Endodermal cell (in vitro differentiated cells): Measurements from ENCODE around the gene MNS1. TPM values are rescaled to one million over a fixed set of nuclear protein-coding genes. Genes with fewer than 3 reads are reported as not detected.
"Not testable (repeated sequence)": the region's sequence is repeated elsewhere in the genome, so short reads cannot be mapped to it uniquely, and the experiment has no call there.

Experiments used
- DNase-seq: peaks from one replicate; pipeline ENCODE4 v3.0.0-alpha.2; 2017
- H3K27ac ChIP-seq: 2 replicates; pipeline ENCODE4 v1.5.1; 2013; ENCODE audit warnings: mild to moderate bottlenecking, low read depth, low read length, moderate library complexity
- H3K27me3 ChIP-seq: 2 replicates; pipeline ENCODE4 v1.6.1; 2013; ENCODE audit warnings: mild to moderate bottlenecking, low read length, moderate library complexity; ENCODE audit not compliant: insufficient read depth, control insufficient read depth, poor library complexity, severe bottlenecking
- H3K36me3 ChIP-seq: 2 replicates; pipeline ENCODE4 v1.7.0; 2013; ENCODE audit warnings: mild to moderate bottlenecking, low read length, moderate library complexity; ENCODE audit not compliant: control insufficient read depth, insufficient read depth
- H3K4me1 ChIP-seq: one replicate; pipeline ENCODE4 v1.7.0; 2013; ENCODE audit warnings: low read length; ENCODE audit not compliant: control insufficient read depth, insufficient read depth
- H3K4me3 ChIP-seq: 2 replicates; pipeline ENCODE4 v1.5.1; 2013; ENCODE audit warnings: mild to moderate bottlenecking, low read length, moderate library complexity
- H3K9ac ChIP-seq: 2 replicates; pipeline ENCODE4 v1.6.1; 2013; ENCODE audit warnings: mild to moderate bottlenecking, low read length, moderate library complexity; ENCODE audit not compliant: poor library complexity, severe bottlenecking; ENCODE audit errors: extremely low read depth
- H3K9me3 ChIP-seq: 2 replicates; pipeline ENCODE4 v1.6.1; 2013; ENCODE audit warnings: mild to moderate bottlenecking, low read length, moderate library complexity; ENCODE audit not compliant: control insufficient read depth
- H3K27ac Mint-ChIP-seq: 2 replicates; pipeline ENCODE4 v1.8.0; 2020; ENCODE audit warnings: mixed read lengths
- H3K27me3 Mint-ChIP-seq: 2 replicates; pipeline ENCODE4 v1.8.0; 2021; ENCODE audit warnings: mild to moderate bottlenecking, mixed read lengths; ENCODE audit not compliant: insufficient read depth
- H3K36me3 Mint-ChIP-seq: 2 replicates; pipeline ENCODE4 v1.8.0; 2020; ENCODE audit warnings: low read depth, mixed read lengths
- H3K4me1 Mint-ChIP-seq: 2 replicates; pipeline ENCODE4 v1.8.0; 2020; ENCODE audit warnings: mixed read lengths
- H3K4me3 Mint-ChIP-seq: 2 replicates; pipeline ENCODE4 v1.8.0; 2020; ENCODE audit warnings: mild to moderate bottlenecking, moderate library complexity, mixed read lengths
- H3K9me3 Mint-ChIP-seq: 2 replicates; pipeline ENCODE4 v1.8.0; 2020; ENCODE audit warnings: mild to moderate bottlenecking, mixed read lengths
- CTCF ChIP-seq: fragments of 200-600 bp; sonication (generic); conservative IDR thresholded peaks from 2 replicates; pipeline ENCODE4 v1.5.0; 2021; ENCODE audit warnings: antibody characterized with exemption, mild to moderate bottlenecking
- WGBS, 2 experiments: methylation state at CpG; one replicate each; pipeline versions ENCODE4 v1.1.5 to v1.1.7; 2013; ENCODE audit warnings: missing lambda C conversion rate in 2 of 2, mixed read lengths in 1 of 2; ENCODE audit not compliant: insufficient coverage in 1 of 2, insufficient read length in 1 of 2; 5-methylcytosine and 5-hydroxymethylcytosine counted together
- total RNA-seq, 2 donors: library from RNA; stranded (reverse); fragmentation: NEBNext Ultra II Directional in 1 of 2; extraction: Animal tissue kit (Norgen Biotek cat#: 25700) in 1 of 2; gene quantifications; 2 replicates in 1 of 2; 3 replicates in 1 of 2; pipeline ENCODE4 v1.2.1, GENCODE V29; 2021

The MNS1 gene
- total RNA-seq, 2 donors from 2014 or later, result 0.27 to 4.5 TPM

DNA sequence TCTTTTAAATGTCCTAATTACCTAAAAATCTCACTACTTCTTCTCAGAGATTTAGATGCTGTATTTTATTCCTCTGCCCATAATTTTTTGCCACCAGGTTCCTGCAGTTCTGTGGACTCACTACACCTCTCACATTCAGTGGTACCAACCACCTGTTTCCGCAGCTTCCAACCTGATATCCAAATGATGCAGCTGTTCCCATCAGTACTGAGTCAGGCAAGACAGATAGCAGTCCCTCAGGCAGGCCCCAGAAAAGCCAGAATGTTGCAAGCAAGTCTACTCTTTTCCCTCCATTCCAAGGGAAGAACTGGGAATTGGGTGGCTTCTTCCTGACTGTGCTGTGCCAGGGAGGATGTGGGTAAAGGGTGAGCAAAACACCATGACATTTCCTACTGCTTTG is 39.0 kb downstream of the MNS1 start:
- Histone ChIP-seq H3K9me3 (no peaks in the 10 kb centered on the region), H3K36me3 (no peaks in the 10 kb centered on the region), H3K27ac (no peak overlapping the region), H3K27me3 (peaks cover 10% of the 10 kb centered on the region), H3K9ac (no peak overlapping the region), H3K4me3 (no peak overlapping the region), H3K4me1 (no peaks in the 10 kb centered on the region)
- Mint-ChIP-seq H3K9me3 (peaks cover 2% of the 10 kb centered on the region), H3K4me1 (no peaks in the 10 kb centered on the region), H3K27ac (no peak overlapping the region), H3K27me3 (peaks cover 8% of the 10 kb centered on the region), H3K4me3 (no peak overlapping the region), H3K36me3 (peaks cover 2% of the 10 kb centered on the region)
- no peak for TF ChIP-seq CTCF
- DNase-seq, result no peak
- 100% methylated on average over 1 of the region's 1 CpG for WGBS, 2 experiments

- DNase-seq, result no peak
- no peak overlapping the region for H3K9ac ChIP-seq
- peaks cover 8% of the 10 kb centered on the region for H3K27me3 Mint-ChIP-seq
- H3K36me3 ChIP-seq, result no peaks in the 10 kb centered on the region
- no peaks in the 10 kb centered on the region for H3K4me1 ChIP-seq
- H3K4me3 Mint-ChIP-seq, result no peak overlapping the region
- no peaks in the 10 kb centered on the region for H3K4me1 Mint-ChIP-seq
- H3K27ac Mint-ChIP-seq, result no peak overlapping the region
- peaks cover 10% of the 10 kb centered on the region for H3K27me3 ChIP-seq
- peaks cover 2% of the 10 kb centered on the region for H3K36me3 Mint-ChIP-seq
- no peak for TF ChIP-seq CTCF
- peaks cover 2% of the 10 kb centered on the region for H3K9me3 Mint-ChIP-seq
- no peak overlapping the region for H3K4me3 ChIP-seq
- H3K9me3 ChIP-seq, result no peaks in the 10 kb centered on the region
- no peak overlapping the region for H3K27ac ChIP-seq
Measured at GRCh38 chr15:56425276-56425675, 39.7 kb downstream of the MNS1 start.

GRCh38 chr15:56413114-56413733 is 51.7 kb downstream of the MNS1 start:
- DNase-seq, H3K9ac ChIP-seq, H3K27me3 ChIP-seq, H3K4me3 Mint-ChIP-seq, H3K9me3 ChIP-seq, H3K27me3 Mint-ChIP-seq, H3K9me3 Mint-ChIP-seq, H3K4me1 Mint-ChIP-seq, H3K4me1 ChIP-seq, H3K4me3 ChIP-seq, H3K36me3 ChIP-seq, H3K27ac Mint-ChIP-seq, H3K27ac ChIP-seq: not testable (repeated sequence)
- no CpG with 5 or more reads among the region's 1 CpG for WGBS, 2 experiments
- H3K36me3 Mint-ChIP-seq, result peaks cover 13% of the 10 kb centered on the region
